ENCODE results near the gene OXCT1. TPM values are rescaled to one million over a fixed set of nuclear protein-coding genes. Genes with fewer than 3 reads are reported as not detected.

OXCT1 gene
- total and polyA plus RNA-seq, 9 of the 15 experiments (the other 6 are each of a cell fraction or from before 2014, with no cell fraction given) = 24.7 to 61.2 (median 41.9) TPM

- no peak for TF ChIP-seq TFE3 (CRISPR knock-in tag; IDR thresholded peaks at IDR 0.05)
- peak; percentile 70 for TF ChIP-seq DPF2 (IDR thresholded peaks at IDR 0.05)
- no peak for TF ChIP-seq SRF (CRISPR knock-in tag; IDR thresholded peaks at IDR 0.05)
- TF ChIP-seq ZNF639 (CRISPR knock-in tag; conservative IDR thresholded peaks at IDR 0.05 in 1 of 2, IDR thresholded peaks at IDR 0.05 in 1 of 2) = peak in 1 of 2 experiments; percentile 42; a peak in 1 of 4 replicates
- TF ChIP-seq EHMT2 (IDR thresholded peaks at IDR 0.05) = no peak
- TF ChIP-seq SMARCB1 (IDR thresholded peaks at IDR 0.05; ENCODE audit: insufficient read length, low read depth) = no peak
- no peak for TF ChIP-seq SMARCC2 (IDR thresholded peaks at IDR 0.05; ENCODE audit: low read depth)
- no peak for TF ChIP-seq FOXK2 (conservative IDR thresholded peaks at IDR 0.05 in 1 of 2, IDR thresholded peaks at IDR 0.05 in 1 of 2; ENCODE audit: low read depth in 2 of 2)
- TF ChIP-seq NR2F6 (CRISPR knock-in tag; IDR thresholded peaks at IDR 0.05) = no peak
- TF ChIP-seq ZNF124 (CRISPR knock-in tag; IDR thresholded peaks at IDR 0.05) = no peak
- peak; percentile 47; the same call in 1 of the 2 replicates for TF ChIP-seq STAT5A (IDR thresholded peaks at IDR 0.05; ENCODE audit: borderline replicate concordance, low read length)
- no peak for TF ChIP-seq SIN3B (IDR thresholded peaks at IDR 0.05; ENCODE audit: low read depth)
- no peak for TF ChIP-seq DACH1 (IDR thresholded peaks at IDR 0.05; ENCODE audit: partially characterized antibody)
- TF ChIP-seq ELF2 (CRISPR knock-in tag; IDR thresholded peaks at IDR 0.05) = no peak
- no peak for TF ChIP-seq ZNF121 (CRISPR knock-in tag; conservative IDR thresholded peaks at IDR 0.05)
- no peak for TF ChIP-seq MED1 (CRISPR knock-in tag; IDR thresholded peaks at IDR 0.05; ENCODE audit: borderline replicate concordance)
- TF ChIP-seq TBP (optimal IDR thresholded peaks at IDR 0.05; ENCODE audit: low read depth, low read length) = no peak
- TF ChIP-seq CEBPG (CRISPR knock-in tag; IDR thresholded peaks at IDR 0.05) = no peak
- no peak for TF ChIP-seq CEBPG (tag; conservative IDR thresholded peaks at IDR 0.05 in 1 of 2, IDR thresholded peaks at IDR 0.05 in 1 of 2)
- no peak for TF ChIP-seq HDGF (IDR thresholded peaks at IDR 0.05)
- peak; percentile 47; the same call in 1 of the 2 replicates for TF ChIP-seq SMARCE1 (IDR thresholded peaks at IDR 0.05)
- TF ChIP-seq RAD21 (CRISPR knock-in tag; conservative IDR thresholded peaks at IDR 0.05 in 1 of 2, IDR thresholded peaks at IDR 0.05 in 1 of 2) = 0 out of 4 replicates have a peak, but pooled peaks of 1 of the 2 experiments have one; percentile 6
- no peak for TF ChIP-seq C11orf30 (IDR thresholded peaks at IDR 0.05; ENCODE audit: low read depth)
- TF ChIP-seq MCM2 (IDR thresholded peaks at IDR 0.05; ENCODE audit: low read depth) = no peak
- no peak for TF ChIP-seq MITF (IDR thresholded peaks at IDR 0.05)
- no peak for TF ChIP-seq CBX5 (IDR thresholded peaks at IDR 0.05; ENCODE audit: borderline replicate concordance, low read depth)
- peak; percentile 84 for TF ChIP-seq CBFA2T3 (IDR thresholded peaks at IDR 0.05)
Measured at GRCh38 chr5:41738710-41739354, 131.4 kb downstream of the OXCT1 start (continued).

Data from K562 (cell line).